Heart left ventricle (tissue), 13 donors: Measurements from ENCODE around the gene NCOA1.
"Not testable (repeated sequence)": the region's sequence is repeated elsewhere in the genome, so short reads cannot be mapped to it uniquely, and the experiment has no call there.

Experiments used
- POLR2A ChIP-seq, 2 donors: fragments of 450-650 bp; IDR thresholded peaks; one replicate each; pipeline ENCODE4 v1.6.1; 2017; ENCODE audit warnings: antibody characterized with exemption in 2 of 2, mild to moderate bottlenecking in 2 of 2, moderate library complexity in 2 of 2
- TF ChIP-seq, protein P1 (sequence below), 12 donors: fragments of 200-600 bp; sonication (generic) in 4 of 12; IDR thresholded peaks; one replicate each; pipeline versions ENCODE4 v1.5.0 to v1.8.0; 2018 to 2022; ENCODE audit warnings: antibody characterized with exemption in 12 of 12, mild to moderate bottlenecking in 5 of 12
- donor health status: ischemic (EF 13 %, LVEDD 7.1; RV severe dilation, severe dysfunction).
- donor health status: DM: no; HTN: yes; CAD: no.
- donor health status: DM: no; HTN: no; CAD: no.
- donor health status: ischemic (EF 25% LVEDD 6.9; RV normal size, moderate dysfunction).
- donor health status: ischemic (EF 25% LVEDD 5.7; RV mildly dilated, moderate dysfunction).
- donor health status: ischemic (EF 35%, LVEDD 5.7; RV mildly dilated, moderate dysfunction).
- donor health status: nonischemic (EF 11% LVEDD 7.7; RV severe dilation, severe dysfunction).
- donor health status: DM: yes; HTN: yes; CAD: no.
- donor health status: PGD.
- donor health status: ischemic (EF 29% LVEDD 5.4; RV normal size, mild dysfunction).
- donor health status: nonischemic (EF 23%, LVEDD 6.1; RV moderate dilation, normal function).

DNA sequence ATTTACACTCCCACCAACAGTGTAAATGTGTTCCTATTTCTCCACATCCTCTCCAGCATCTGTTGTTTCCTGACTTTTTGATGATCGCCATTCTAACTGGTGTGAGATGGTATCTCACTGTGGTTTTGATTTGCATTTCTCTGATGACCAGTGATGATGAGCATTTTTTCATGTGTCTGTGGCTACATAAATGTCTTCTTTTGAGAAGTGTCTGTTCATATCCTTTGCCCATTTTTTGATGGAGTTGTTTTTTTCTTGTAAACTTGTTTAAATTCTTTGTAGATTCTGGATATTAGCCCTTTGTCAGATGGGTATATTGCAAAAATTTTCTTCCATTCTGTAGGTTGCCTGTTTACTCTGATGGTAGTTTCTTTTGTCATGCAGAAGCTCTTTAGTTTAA, 41.0 kb downstream of the NCOA1 start:
- not testable (repeated sequence) for TF ChIP-seq POLR2A (IDR thresholded peaks at IDR 0.05)
- TF ChIP-seq, protein P1, sequence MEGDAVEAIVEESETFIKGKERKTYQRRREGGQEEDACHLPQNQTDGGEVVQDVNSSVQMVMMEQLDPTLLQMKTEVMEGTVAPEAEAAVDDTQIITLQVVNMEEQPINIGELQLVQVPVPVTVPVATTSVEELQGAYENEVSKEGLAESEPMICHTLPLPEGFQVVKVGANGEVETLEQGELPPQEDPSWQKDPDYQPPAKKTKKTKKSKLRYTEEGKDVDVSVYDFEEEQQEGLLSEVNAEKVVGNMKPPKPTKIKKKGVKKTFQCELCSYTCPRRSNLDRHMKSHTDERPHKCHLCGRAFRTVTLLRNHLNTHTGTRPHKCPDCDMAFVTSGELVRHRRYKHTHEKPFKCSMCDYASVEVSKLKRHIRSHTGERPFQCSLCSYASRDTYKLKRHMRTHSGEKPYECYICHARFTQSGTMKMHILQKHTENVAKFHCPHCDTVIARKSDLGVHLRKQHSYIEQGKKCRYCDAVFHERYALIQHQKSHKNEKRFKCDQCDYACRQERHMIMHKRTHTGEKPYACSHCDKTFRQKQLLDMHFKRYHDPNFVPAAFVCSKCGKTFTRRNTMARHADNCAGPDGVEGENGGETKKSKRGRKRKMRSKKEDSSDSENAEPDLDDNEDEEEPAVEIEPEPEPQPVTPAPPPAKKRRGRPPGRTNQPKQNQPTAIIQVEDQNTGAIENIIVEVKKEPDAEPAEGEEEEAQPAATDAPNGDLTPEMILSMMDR (IDR thresholded peaks at IDR 0.05), result not testable (repeated sequence)
